B cell (primary cell): ENCODE results near the gene AFF3. TPM values are rescaled to one million over a fixed set of nuclear protein-coding genes. Genes with fewer than 3 reads are reported as not detected.

ENCODE experiments used
- ATAC-seq: fragments of 200-7000 bp; cut with Tn5 transposase; one replicate; pipeline ENCODE4 v1.10.0; 2021; ENCODE audit warnings: low read depth, mild to moderate bottlenecking, moderate number of reproducible peaks, moderate library complexity
- CTCF ChIA-PET: fragments of 350-600 bp; sonication (Branson Sonifier 250); formaldehyde crosslinking; loops from one replicate; lab custom pipeline; 2021; ENCODE audit warnings: antibody characterized with exemption, inconsistent platforms; lab: Charles Lee
- POLR2A ChIA-PET: fragments of 350-600 bp; sonication (Branson Sonifier 250); formaldehyde crosslinking; loops from one replicate; lab custom pipeline; 2021; ENCODE audit warnings: antibody characterized with exemption; lab: Charles Lee
- DNase-seq: peaks from one replicate; pipeline ENCODE4 v3.0.0; 2013
- H2AFZ ChIP-seq: 2 replicates; pipeline ENCODE4 v1.6.1; 2012; ENCODE audit warnings: mild to moderate bottlenecking, low read depth, low read length; ENCODE audit not compliant: insufficient read depth, poor library complexity, severe bottlenecking
- H3K27ac ChIP-seq, 2 donors: 1 replicate in 1 of 2; 2 replicates in 1 of 2; pipeline ENCODE4 v1.5.1; 2012 to 2013; ENCODE audit warnings: low read length in 2 of 2, mild to moderate bottlenecking in 2 of 2, moderate library complexity in 1 of 2
- H3K27me3 ChIP-seq, 4 experiments: fragments of 200-600 bp in 1 of 4; sonication (generic) in 1 of 4; replicated peaks in 1 of 4; 1 replicate in 2 of 4; 2 replicates in 2 of 4; pipeline versions ENCODE4 v1.6.1 to v1.7.0; 2013 to 2016; ENCODE audit warnings: low read length in 3 of 4, mild to moderate bottlenecking in 2 of 4, mixed read lengths in 1 of 4, moderate library complexity in 1 of 4; ENCODE audit not compliant: insufficient read depth in 4 of 4, control insufficient read depth in 3 of 4; ENCODE audit errors: control extremely low read depth in 1 of 4
- H3K36me3 ChIP-seq, 2 experiments: replicated peaks in 1 of 2; 1 replicate in 1 of 2; 2 replicates in 1 of 2; pipeline versions ENCODE4 v1.6.1 to v1.7.1; 2013; ENCODE audit warnings: low read length in 1 of 2; ENCODE audit not compliant: insufficient read depth in 2 of 2, control insufficient read depth in 1 of 2; ENCODE audit errors: control extremely low read depth in 1 of 2, extremely low read depth in 1 of 2
- H3K4me1 ChIP-seq, 2 donors: fragments of 200-600 bp in 1 of 2; sonication (generic) in 1 of 2; 1 replicate in 1 of 2; 2 replicates in 1 of 2; pipeline versions ENCODE4 v1.5.1 to v1.6.1; 2013 to 2017; ENCODE audit warnings: low read length in 2 of 2; ENCODE audit not compliant: control insufficient read depth in 2 of 2, insufficient read depth in 2 of 2
- H3K4me2 ChIP-seq: replicated peaks from 2 replicates; pipeline ENCODE3; 2012; ENCODE audit warnings: mild to moderate bottlenecking, low read depth, low read length; ENCODE audit not compliant: poor library complexity, severe bottlenecking
- H3K4me3 ChIP-seq, 5 experiments: fragments of 200-600 bp in 1 of 5; sonication (generic) in 1 of 5; 1 replicate in 3 of 5; 2 replicates in 2 of 5; pipeline versions ENCODE4 v1.5.1 to v1.7.0; 2011 to 2016; ENCODE audit warnings: low read length in 4 of 5, mild to moderate bottlenecking in 4 of 5, low read depth in 2 of 5, control low read depth in 1 of 5, moderate library complexity in 1 of 5; ENCODE audit not compliant: insufficient read depth in 1 of 5; ENCODE audit errors: control extremely low read depth in 1 of 5, extremely low read depth in 1 of 5
- H3K79me2 ChIP-seq: fragments of 200-600 bp; sonication (generic); one replicate; pipeline ENCODE4 v1.6.0; 2016; ENCODE audit warnings: low read length; ENCODE audit not compliant: control insufficient read depth, insufficient read depth
- H3K9ac ChIP-seq: fragments of 200-600 bp; sonication (generic); 2 replicates; pipeline ENCODE4 v1.6.1; 2017; ENCODE audit warnings: mild to moderate bottlenecking, low read length, moderate library complexity
- H3K9me3 ChIP-seq, 3 donors: one replicate each; pipeline versions ENCODE4 v1.6.1 to v1.7.1; 2013; ENCODE audit warnings: low read length in 2 of 3; ENCODE audit not compliant: control insufficient read depth in 2 of 3, insufficient read depth in 1 of 3; ENCODE audit errors: control extremely low read depth in 1 of 3
- H4K20me1 ChIP-seq: 2 replicates; pipeline ENCODE4 v1.6.0; 2012; ENCODE audit warnings: mild to moderate bottlenecking, low read length; ENCODE audit not compliant: insufficient read depth, control insufficient read depth, poor library complexity, severe bottlenecking
- H3K27ac Mint-ChIP-seq: one replicate; pipeline ENCODE4 v1.8.0; 2021; ENCODE audit warnings: mixed read lengths
- H3K27me3 Mint-ChIP-seq: one replicate; pipeline ENCODE4 v1.8.0; 2021; ENCODE audit warnings: mixed read lengths
- H3K4me1 Mint-ChIP-seq: one replicate; pipeline ENCODE4 v1.8.0; 2021; ENCODE audit warnings: mixed read lengths
- H3K4me3 Mint-ChIP-seq: one replicate; pipeline ENCODE4 v1.8.0; 2021; ENCODE audit warnings: mixed read lengths
- H3K9me3 Mint-ChIP-seq: one replicate; pipeline ENCODE4 v1.8.0; 2022; ENCODE audit warnings: mixed read lengths; ENCODE audit not compliant: insufficient read depth
- CTCF ChIP-seq: fragments of 200-600 bp; IDR thresholded peaks from one replicate; pipeline ENCODE4 v1.8.0; 2022; ENCODE audit warnings: antibody characterized with exemption, mild to moderate bottlenecking
- EZH2 ChIP-seq: IDR thresholded peaks from 2 replicates; pipeline ENCODE4 v1.6.1; 2012; ENCODE audit warnings: borderline replicate concordance, low read depth, mild to moderate bottlenecking, moderate library complexity, low read length; ENCODE audit not compliant: insufficient read depth, poor library complexity, severe bottlenecking
- WGBS: methylation state at CpG from one replicate; pipeline ENCODE4 v1.1.5; 2013; ENCODE audit warnings: missing lambda C conversion rate; ENCODE audit not compliant: insufficient coverage; 5-methylcytosine and 5-hydroxymethylcytosine counted together
- intact Hi-C: fragments of 100-400 bp; cut with micrococcal nuclease; formaldehyde crosslinking; loops from one replicate; pipeline ENCODE4 v1.10.0; 2022
- polyA plus RNA-seq: library from polyadenylated mRNA; depleted of rRNA; stranded (reverse); fragments of >200 nt; gene quantifications from 2 replicates; pipeline ENCODE4 v1.2.3, GENCODE V29; 2012
- total RNA-seq, 2 donors: library from RNA; stranded (reverse); fragments of 120-200 nt in 1 of 2; gene quantifications; 1 replicate in 1 of 2; 2 replicates in 1 of 2; pipeline versions ENCODE4 v1.2.3 to v1.2.4, GENCODE V29; 2013 to 2022

AFF3 gene
- total and polyA plus RNA-seq, 2 donors (not counting 1 experiment from before 2014, with no cell fraction given) = 117 to 830 TPM

DNA sequence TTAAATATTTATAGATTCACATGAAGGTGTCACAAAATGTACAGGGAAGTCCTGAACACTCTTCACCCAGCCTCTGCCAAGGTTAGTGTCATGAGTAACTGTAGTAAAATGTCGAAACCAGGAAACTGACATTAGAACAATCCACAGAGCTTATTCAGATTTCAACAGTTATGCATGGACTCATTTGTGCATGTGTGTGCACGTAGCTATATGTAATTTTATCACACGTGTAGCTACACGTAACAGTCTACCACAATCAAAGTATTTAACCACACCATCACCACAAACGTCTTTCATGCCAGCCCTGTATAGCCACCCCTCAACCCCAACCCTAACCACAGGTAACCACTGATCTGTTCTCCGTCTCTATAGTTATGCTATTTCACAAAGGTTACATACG lies 440.9 kb downstream of the AFF3 start:
- no peaks in the 10 kb centered on the region for H3K27me3 Mint-ChIP-seq
- ATAC-seq = no peak
- Histone ChIP-seq H3K36me3 (peaks cover 16 to 54% of the 10 kb centered on the region in 2 experiments), H3K4me3 (no peak overlapping the region), H3K27me3 (no peaks in the 10 kb centered on the region), H4K20me1 (peaks cover 25% of the 10 kb centered on the region), H3K9me3 (no peaks in the 10 kb centered on the region), H3K4me1 (no peaks in the 10 kb centered on the region), H3K9ac (no peak overlapping the region), H3K4me2 (no peak overlapping the region), H2AFZ (no peak overlapping the region), H3K79me2 (peaks cover 14% of the 10 kb centered on the region), H3K27ac (no peak overlapping the region)
- peak overlapping the region; percentile 32 for H3K27ac Mint-ChIP-seq
- intact Hi-C loops = no loop called here
- WGBS = 85% methylated on average over 4 of the region's 7 CpGs
- TF ChIP-seq CTCF = no peak
- TF ChIP-seq EZH2 = no peak
- CTCF ChIA-PET = interaction anchor here (1.2 to 1.4 kb wide), 2 partner anchors 142 to 540 kb away, joined by 3 read pairs; no protein-coding TSS in a partner anchor
- no peaks in the 10 kb centered on the region for H3K9me3 Mint-ChIP-seq
- POLR2A ChIA-PET = no interaction called here
- peaks cover 7% of the 10 kb centered on the region for H3K4me1 Mint-ChIP-seq
- DNase-seq = no peak
- no peak overlapping the region for H3K4me3 Mint-ChIP-seq

- H3K4me1 ChIP-seq = no peaks in the 10 kb centered on the region
- no peak overlapping the region for H3K4me3 Mint-ChIP-seq
- peak overlapping the region; percentile 46 for H3K27ac Mint-ChIP-seq
These were observed 441.6 kb downstream of the AFF3 start for GRCh38 chr2:99700482-99701398.

More at GRCh38 chr2:99700482-99701398, 441.6 kb downstream of the AFF3 start:
- Histone ChIP-seq H3K4me2 (no peak overlapping the region), H4K20me1 (peaks cover 27% of the 10 kb centered on the region), H3K9ac (no peak overlapping the region), H3K79me2 (peaks cover 14% of the 10 kb centered on the region), H3K36me3 (peaks cover 16 to 47% of the 10 kb centered on the region in 2 experiments), H3K27me3 (no peaks in the 10 kb centered on the region), H3K4me3 (no peak overlapping the region), H2AFZ (no peak overlapping the region), H3K9me3 (no peaks in the 10 kb centered on the region), H3K27ac (no peak overlapping the region)
- CTCF ChIA-PET = interaction anchor here (1.2 to 1.4 kb wide), 2 partner anchors 141 to 541 kb away, joined by 3 read pairs; no protein-coding TSS in a partner anchor
- ATAC-seq = no peak
- no peak for TF ChIP-seq CTCF
- TF ChIP-seq EZH2 = no peak
- DNase-seq = no peak
- no peaks in the 10 kb centered on the region for H3K9me3 Mint-ChIP-seq
- H3K27me3 Mint-ChIP-seq = no peaks in the 10 kb centered on the region
- 95% methylated on average over 8 of the region's 14 CpGs for WGBS
- POLR2A ChIA-PET = interaction anchor here (0.6 kb wide), 1 partner anchor 369 kb away, joined by 4 read pairs; no protein-coding TSS in a partner anchor
- peaks cover 5% of the 10 kb centered on the region for H3K4me1 Mint-ChIP-seq
- intact Hi-C loops = no loop called here
